ENCODE data around the gene TSPEAR. TPM values are rescaled to one million over a fixed set of nuclear protein-coding genes. Genes with fewer than 3 reads are reported as not detected.
A peak's percentile ranks its signal among the peaks of the same experiment; 100 is the strongest.

TSPEAR gene
- total and polyA plus RNA-seq, 2 of the 13 experiments (the other 11 are each of a cell fraction or from before 2014, with no cell fraction given): 0.07 to 0.32 TPM

DNA sequence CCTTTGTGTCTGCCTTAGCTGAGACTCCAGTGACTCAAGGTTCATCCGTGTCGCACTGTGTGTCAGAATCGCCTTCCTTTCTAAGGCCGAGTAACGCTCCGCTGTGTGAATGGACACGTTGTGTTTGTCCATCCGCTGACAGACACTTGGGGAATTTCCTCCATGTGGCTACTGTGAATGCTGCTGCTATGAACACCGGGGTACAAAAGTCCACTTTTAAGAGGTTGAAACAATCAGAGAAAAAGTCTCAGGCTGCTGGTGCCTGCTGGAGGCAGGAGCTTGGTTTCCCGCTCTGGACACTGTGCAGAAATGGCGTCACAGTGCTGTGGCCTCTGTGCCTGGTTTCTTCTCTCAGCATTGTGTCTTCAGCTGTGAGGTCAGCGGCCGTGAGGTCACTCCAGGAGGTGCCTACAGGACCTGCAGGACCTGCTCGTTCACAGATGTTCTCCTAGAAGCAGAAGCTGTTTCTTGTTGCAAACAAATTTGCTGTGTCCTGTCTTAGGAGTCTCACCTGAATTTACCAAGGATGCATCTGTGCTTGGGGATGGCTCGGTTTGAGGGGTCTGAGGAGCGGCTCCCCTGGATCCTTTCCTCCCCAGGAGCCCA, 205.6 kb downstream of the TSPEAR start (continued):
- TF ChIP-seq, protein P1, sequence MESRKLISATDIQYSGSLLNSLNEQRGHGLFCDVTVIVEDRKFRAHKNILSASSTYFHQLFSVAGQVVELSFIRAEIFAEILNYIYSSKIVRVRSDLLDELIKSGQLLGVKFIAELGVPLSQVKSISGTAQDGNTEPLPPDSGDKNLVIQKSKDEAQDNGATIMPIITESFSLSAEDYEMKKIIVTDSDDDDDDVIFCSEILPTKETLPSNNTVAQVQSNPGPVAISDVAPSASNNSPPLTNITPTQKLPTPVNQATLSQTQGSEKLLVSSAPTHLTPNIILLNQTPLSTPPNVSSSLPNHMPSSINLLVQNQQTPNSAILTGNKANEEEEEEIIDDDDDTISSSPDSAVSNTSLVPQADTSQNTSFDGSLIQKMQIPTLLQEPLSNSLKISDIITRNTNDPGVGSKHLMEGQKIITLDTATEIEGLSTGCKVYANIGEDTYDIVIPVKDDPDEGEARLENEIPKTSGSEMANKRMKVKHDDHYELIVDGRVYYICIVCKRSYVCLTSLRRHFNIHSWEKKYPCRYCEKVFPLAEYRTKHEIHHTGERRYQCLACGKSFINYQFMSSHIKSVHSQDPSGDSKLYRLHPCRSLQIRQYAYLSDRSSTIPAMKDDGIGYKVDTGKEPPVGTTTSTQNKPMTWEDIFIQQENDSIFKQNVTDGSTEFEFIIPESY (CRISPR knock-in tag; IDR thresholded peaks at IDR 0.05): peak; percentile 34; the same call in 1 of the 2 replicates
- TF ChIP-seq, protein P2, sequence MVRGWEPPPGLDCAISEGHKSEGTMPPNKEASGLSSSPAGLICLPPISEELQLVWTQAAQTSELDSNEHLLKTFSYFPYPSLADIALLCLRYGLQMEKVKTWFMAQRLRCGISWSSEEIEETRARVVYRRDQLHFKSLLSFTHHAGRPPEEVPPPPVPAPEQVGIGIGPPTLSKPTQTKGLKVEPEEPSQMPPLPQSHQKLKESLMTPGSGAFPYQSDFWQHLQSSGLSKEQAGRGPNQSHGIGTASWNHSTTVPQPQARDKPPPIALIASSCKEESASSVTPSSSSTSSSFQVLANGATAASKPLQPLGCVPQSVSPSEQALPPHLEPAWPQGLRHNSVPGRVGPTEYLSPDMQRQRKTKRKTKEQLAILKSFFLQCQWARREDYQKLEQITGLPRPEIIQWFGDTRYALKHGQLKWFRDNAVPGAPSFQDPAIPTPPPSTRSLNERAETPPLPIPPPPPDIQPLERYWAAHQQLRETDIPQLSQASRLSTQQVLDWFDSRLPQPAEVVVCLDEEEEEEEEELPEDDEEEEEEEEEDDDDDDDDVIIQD (CRISPR knock-in tag; IDR thresholded peaks at IDR 0.05; ENCODE audit: low read depth): 0 out of 2 replicates have a peak, but pooled peaks have one; percentile 29
- TF ChIP-seq MIER3 (CRISPR knock-in tag; IDR thresholded peaks at IDR 0.05; ENCODE audit: borderline replicate concordance) (peak; percentile 49; the same call in 1 of the 2 replicates), ISX (CRISPR knock-in tag; conservative IDR thresholded peaks at IDR 0.05) (peak; percentile 68; the same call in 1 of the 2 replicates), SOX13 (IDR thresholded peaks at IDR 0.05) (no peak), SOX13 (CRISPR knock-in tag; conservative IDR thresholded peaks at IDR 0.05 in 1 of 2, IDR thresholded peaks at IDR 0.05 in 1 of 2) (peak in 1 of 2 experiments; percentile 78; a peak in 2 of 4 replicates), ZC3H13 (CRISPR knock-in tag; IDR thresholded peaks at IDR 0.05) (0 out of 2 replicates have a peak, but pooled peaks have one; percentile 47), ZNF839 (CRISPR knock-in tag; IDR thresholded peaks at IDR 0.05; ENCODE audit: borderline replicate concordance) (no peak), TEAD3 (CRISPR knock-in tag; optimal IDR thresholded peaks at IDR 0.05; ENCODE audit: borderline replicate concordance) (peak; percentile 90), ZNF709 (CRISPR knock-in tag; IDR thresholded peaks at IDR 0.05) (peak; percentile 69; the same call in 1 of the 2 replicates), KLF16 (CRISPR knock-in tag; IDR thresholded peaks at IDR 0.05) (peak in 1 of 2 experiments; percentile 72; a peak in 2 of 4 replicates), SIX1 (CRISPR knock-in tag; IDR thresholded peaks at IDR 0.05; ENCODE audit: borderline replicate concordance) (peak; percentile 43; the same call in 1 of the 2 replicates), KMT2A (CRISPR knock-in tag; IDR thresholded peaks at IDR 0.05) (peak; percentile 21; the same call in 1 of the 2 replicates)
- TF ChIP-seq, protein P3, sequence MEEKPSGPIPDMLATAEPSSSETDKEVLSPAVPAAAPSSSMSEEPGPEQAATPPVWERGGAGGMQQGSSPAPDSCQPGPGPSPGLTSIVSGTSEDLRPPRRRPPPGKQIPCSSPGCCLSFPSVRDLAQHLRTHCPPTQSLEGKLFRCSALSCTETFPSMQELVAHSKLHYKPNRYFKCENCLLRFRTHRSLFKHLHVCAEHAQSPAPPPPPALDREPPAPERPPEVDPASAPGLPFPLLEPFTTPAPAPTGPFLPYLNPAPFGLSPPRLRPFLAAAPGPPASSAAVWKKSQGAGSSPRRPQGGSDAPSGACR (CRISPR knock-in tag; IDR thresholded peaks at IDR 0.05): no peak
- TF ChIP-seq, protein P4, sequence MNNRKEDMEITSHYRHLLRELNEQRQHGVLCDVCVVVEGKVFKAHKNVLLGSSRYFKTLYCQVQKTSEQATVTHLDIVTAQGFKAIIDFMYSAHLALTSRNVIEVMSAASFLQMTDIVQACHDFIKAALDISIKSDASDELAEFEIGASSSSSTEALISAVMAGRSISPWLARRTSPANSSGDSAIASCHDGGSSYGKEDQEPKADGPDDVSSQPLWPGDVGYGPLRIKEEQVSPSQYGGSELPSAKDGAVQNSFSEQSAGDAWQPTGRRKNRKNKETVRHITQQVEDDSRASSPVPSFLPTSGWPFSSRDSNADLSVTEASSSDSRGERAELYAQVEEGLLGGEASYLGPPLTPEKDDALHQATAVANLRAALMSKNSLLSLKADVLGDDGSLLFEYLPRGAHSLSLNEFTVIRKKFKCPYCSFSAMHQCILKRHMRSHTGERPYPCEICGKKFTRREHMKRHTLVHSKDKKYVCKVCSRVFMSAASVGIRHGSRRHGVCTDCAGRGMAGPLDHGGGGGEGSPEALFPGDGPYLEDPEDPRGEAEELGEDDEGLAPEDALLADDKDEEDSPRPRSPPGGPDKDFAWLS (CRISPR knock-in tag; IDR thresholded peaks at IDR 0.05; ENCODE audit: borderline replicate concordance): no peak
- TF ChIP-seq, protein P5, sequence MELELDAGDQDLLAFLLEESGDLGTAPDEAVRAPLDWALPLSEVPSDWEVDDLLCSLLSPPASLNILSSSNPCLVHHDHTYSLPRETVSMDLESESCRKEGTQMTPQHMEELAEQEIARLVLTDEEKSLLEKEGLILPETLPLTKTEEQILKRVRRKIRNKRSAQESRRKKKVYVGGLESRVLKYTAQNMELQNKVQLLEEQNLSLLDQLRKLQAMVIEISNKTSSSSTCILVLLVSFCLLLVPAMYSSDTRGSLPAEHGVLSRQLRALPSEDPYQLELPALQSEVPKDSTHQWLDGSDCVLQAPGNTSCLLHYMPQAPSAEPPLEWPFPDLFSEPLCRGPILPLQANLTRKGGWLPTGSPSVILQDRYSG (CRISPR knock-in tag; IDR thresholded peaks at IDR 0.05): no peak
- TF ChIP-seq, protein P6, sequence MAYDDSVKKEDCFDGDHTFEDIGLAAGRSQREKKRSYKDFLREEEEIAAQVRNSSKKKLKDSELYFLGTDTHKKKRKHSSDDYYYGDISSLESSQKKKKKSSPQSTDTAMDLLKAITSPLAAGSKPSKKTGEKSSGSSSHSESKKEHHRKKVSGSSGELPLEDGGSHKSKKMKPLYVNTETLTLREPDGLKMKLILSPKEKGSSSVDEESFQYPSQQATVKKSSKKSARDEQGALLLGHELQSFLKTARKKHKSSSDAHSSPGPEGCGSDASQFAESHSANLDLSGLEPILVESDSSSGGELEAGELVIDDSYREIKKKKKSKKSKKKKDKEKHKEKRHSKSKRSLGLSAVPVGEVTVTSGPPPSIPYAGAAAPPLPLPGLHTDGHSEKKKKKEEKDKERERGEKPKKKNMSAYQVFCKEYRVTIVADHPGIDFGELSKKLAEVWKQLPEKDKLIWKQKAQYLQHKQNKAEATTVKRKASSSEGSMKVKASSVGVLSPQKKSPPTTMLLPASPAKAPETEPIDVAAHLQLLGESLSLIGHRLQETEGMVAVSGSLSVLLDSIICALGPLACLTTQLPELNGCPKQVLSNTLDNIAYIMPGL (CRISPR knock-in tag; IDR thresholded peaks at IDR 0.05; ENCODE audit: borderline replicate concordance in 1 of 2, low read depth in 1 of 2): peak in 1 of 2 experiments; percentile 10; a peak in 1 of 4 replicates
